GM12878 (cell line): ENCODE results near the gene SLC27A5. TPM values are rescaled to one million over a fixed set of nuclear protein-coding genes. Genes with fewer than 3 reads are reported as not detected.
A peak's percentile ranks its signal among the peaks of the same experiment; 100 is the strongest.

Experiments
- BRCA1 ChIP-seq: IDR thresholded peaks from 2 replicates; pipeline ENCODE4 v1.6.1; 2011; ENCODE audit warnings: low read depth, low read length, improper control_type of control experiment
- E4F1 ChIP-seq: fragments of 450-650 bp; IDR thresholded peaks from 2 replicates; pipeline ENCODE4 v1.6.1; 2018; ENCODE audit warnings: borderline replicate concordance, mild to moderate bottlenecking; ENCODE audit not compliant: partially characterized antibody
- EP300 ChIP-seq, 2 experiments: fragments of 150-350 bp in 1 of 2; IDR thresholded peaks; 2 replicates each; pipeline ENCODE4 v1.6.1; 2011 to 2012; ENCODE audit warnings: low read depth in 2 of 2, low read length in 2 of 2, borderline replicate concordance in 1 of 2, improper control_type of control experiment in 1 of 2, inconsistent platforms in 1 of 2; ENCODE audit not compliant: control insufficient read depth in 1 of 2
- HDAC6 ChIP-seq: fragments of 200-600 bp; sonication (generic); IDR thresholded peaks from one replicate; pipeline ENCODE4 v1.8.0; 2017; ENCODE audit warnings: antibody characterized with exemption; ENCODE audit not compliant: unreplicated experiment
- NFIC ChIP-seq: IDR thresholded peaks from 2 replicates; pipeline ENCODE4 v1.6.1; 2012; ENCODE audit warnings: low read depth, mild to moderate bottlenecking, inconsistent platforms, low read length, moderate library complexity
- PRDM15 ChIP-seq: fragments of 450-650 bp; formaldehyde crosslinking; IDR thresholded peaks from 2 replicates; pipeline ENCODE4 v1.4.0; 2020; ENCODE audit warnings: mild to moderate bottlenecking, moderate library complexity
- RELB ChIP-seq: fragments of 450-650 bp; IDR thresholded peaks from 2 replicates; pipeline ENCODE4 v1.6.1; 2017; ENCODE audit warnings: low read depth, mild to moderate bottlenecking, moderate library complexity
- SIX5 ChIP-seq: IDR thresholded peaks from 2 replicates; pipeline ENCODE4 v1.6.1; 2011; ENCODE audit warnings: mild to moderate bottlenecking, low read depth, low read length, moderate library complexity; ENCODE audit not compliant: severe bottlenecking
- SKIL ChIP-seq: fragments of 450-650 bp; IDR thresholded peaks from 2 replicates; pipeline ENCODE4 v1.6.1; 2017; ENCODE audit warnings: mild to moderate bottlenecking, low read depth, inconsistent platforms; ENCODE audit not compliant: poor library complexity, severe bottlenecking
- SMAD1 ChIP-seq: fragments of 450-650 bp; IDR thresholded peaks from 2 replicates; pipeline ENCODE4 v1.6.1; 2018; ENCODE audit warnings: mild to moderate bottlenecking, low read depth; ENCODE audit not compliant: partially characterized antibody
- SUPT20H ChIP-seq: IDR thresholded peaks from 2 replicates; pipeline ENCODE4 v1.6.1; 2011; ENCODE audit warnings: low read depth, mild to moderate bottlenecking, low read length, moderate library complexity, borderline replicate concordance; ENCODE audit not compliant: control insufficient read depth
- TARDBP ChIP-seq: IDR thresholded peaks from 2 replicates; pipeline ENCODE4 v1.6.1; 2016; ENCODE audit warnings: borderline replicate concordance
- ZNF217 ChIP-seq: fragments of 450-650 bp; IDR thresholded peaks from 2 replicates; pipeline ENCODE4 v1.6.1; 2017; ENCODE audit warnings: antibody characterized with exemption, mild to moderate bottlenecking
- ZZZ3 ChIP-seq: IDR thresholded peaks from 2 replicates; pipeline ENCODE4 v1.6.1; 2011; ENCODE audit warnings: low read depth; ENCODE audit not compliant: control insufficient read depth, insufficient read length
- polyA plus RNA-seq, 11 experiments: library from polyadenylated mRNA; depleted of rRNA in 4 of 11; unstranded in 6 of 11; stranded (reverse) in 5 of 11; fragments of >200 nt; fragmentation: Nextera tagmentation in 4 of 11; fragmentation: Illumina TruSeq in 1 of 11; extraction: Ambion mirVana in 4 of 11; extraction: Trizol in 1 of 11; gene quantifications; 1 replicate in 1 of 11; 2 replicates in 10 of 11; pipeline versions ENCODE4 v1.2.1 to v1.2.3, GENCODE V29; 2011 to 2016; ENCODE audit warnings: inconsistent platforms in 2 of 11, missing spikeins in 2 of 11, low read depth in 1 of 11
- total RNA-seq, 4 experiments: library from RNA; depleted of rRNA in 3 of 4; stranded (reverse); fragments of >200 nt in 3 of 4; fragmentation: Illumina TruSeq in 1 of 4; extraction: Trizol in 1 of 4; gene quantifications; 2 replicates each; pipeline versions ENCODE4 v1.2.1 to v1.2.3, GENCODE V29; 2013 to 2021

The SLC27A5 gene
- total and polyA plus RNA-seq, 10 of the 15 experiments (the other 5 are each of a cell fraction or from before 2014, with no cell fraction given) = 21.2 to 127 (median 31.8) TPM

- TF ChIP-seq E4F1 (peak; percentile 95), ZNF217 (no peak), PRDM15 (CRISPR knock-in tag) (no peak), ZZZ3 (no peak), SUPT20H (no peak), SKIL (no peak), TARDBP (peak; percentile 31; the same call in 1 of the 2 replicates), BRCA1 (no peak), EP300 (IDR thresholded peaks at IDR 0.05; ENCODE audit: borderline replicate concordance in 1 of 2, control insufficient read depth in 1 of 2, low read depth in 2 of 2, low read length in 2 of 2) (no peak), SIX5 (peak; percentile 85), SMAD1 (no peak), NFIC (no peak), HDAC6 (no peak), RELB (peak; percentile 37)
Measured at GRCh38 chr19:58475714-58476497, 35.9 kb downstream of the SLC27A5 start, which contains the start of gene ZNF446 (continued).
